Progenitor cell of endocrine pancreas (in vitro differentiated cells): ENCODE data around the gene ZNF738. TPM values are rescaled to one million over a fixed set of nuclear protein-coding genes. Genes with fewer than 3 reads are reported as not detected.
"Not testable (repeated sequence)": the region's sequence is repeated elsewhere in the genome, so short reads cannot be mapped to it uniquely, and the experiment has no call there.

Source experiments
- DNase-seq: peaks from one replicate; pipeline ENCODE4 v3.0.0; 2021; ENCODE audit warnings: low spot score; ENCODE audit not compliant: unreplicated experiment
- H3K27ac Mint-ChIP-seq: 2 replicates; pipeline ENCODE4 v1.8.0; 2021; ENCODE audit warnings: mild to moderate bottlenecking, moderate library complexity, mixed read lengths
- H3K27me3 Mint-ChIP-seq: 2 replicates; pipeline ENCODE4 v1.8.0; 2021; ENCODE audit warnings: mixed read lengths
- H3K36me3 Mint-ChIP-seq: 2 replicates; pipeline ENCODE4 v1.8.0; 2022; ENCODE audit warnings: mixed read lengths; ENCODE audit not compliant: insufficient read depth
- H3K4me1 Mint-ChIP-seq: 2 replicates; pipeline ENCODE4 v1.8.0; 2021; ENCODE audit warnings: low read depth, mixed read lengths
- H3K4me3 Mint-ChIP-seq: 2 replicates; pipeline ENCODE4 v1.8.0; 2021; ENCODE audit warnings: low read depth, mild to moderate bottlenecking, moderate library complexity, mixed read lengths
- H3K9me3 Mint-ChIP-seq: 2 replicates; pipeline ENCODE4 v1.8.0; 2021; ENCODE audit warnings: low read depth, mixed read lengths
- CTCF ChIP-seq: fragments of 200-600 bp; sonication (generic); IDR thresholded peaks from one replicate; pipeline ENCODE4 v1.5.0; 2021; ENCODE audit warnings: antibody characterized with exemption, mild to moderate bottlenecking; ENCODE audit not compliant: unreplicated experiment
- total RNA-seq: library from RNA; stranded (reverse); gene quantifications from 2 replicates; pipeline ENCODE4 v1.2.1, GENCODE V29; 2021

The ZNF738 gene
- total RNA-seq, 1 donor from 2014 or later = 71.8 TPM

GRCh38 chr19:21335721-21336120 is 23.1 kb upstream of the ZNF738 start:
- Mint-ChIP-seq H3K27me3 (no peaks in the 10 kb centered on the region), H3K4me1 (no peaks in the 10 kb centered on the region), H3K9me3 (peaks cover 30% of the 10 kb centered on the region), H3K36me3 (peaks cover 2% of the 10 kb centered on the region), H3K27ac (no peak overlapping the region), H3K4me3 (no peak overlapping the region)
- no peak for DNase-seq
- no peak for TF ChIP-seq CTCF

GRCh38 chr19:21344841-21345240 is 14.0 kb upstream of the ZNF738 start:
- not testable (repeated sequence) for DNase-seq, H3K27ac Mint-ChIP-seq, H3K4me3 Mint-ChIP-seq, H3K27me3 Mint-ChIP-seq, H3K36me3 Mint-ChIP-seq, H3K4me1 Mint-ChIP-seq
- H3K9me3 Mint-ChIP-seq = peaks cover 21% of the 10 kb centered on the region

GRCh38 chr19:21352830-21353229 is 6.0 kb upstream of the ZNF738 start:
- no peak for DNase-seq
- TF ChIP-seq CTCF = no peak
- Mint-ChIP-seq H3K4me1 (no peaks in the 10 kb centered on the region), H3K9me3 (peaks cover 13% of the 10 kb centered on the region), H3K4me3 (no peak overlapping the region), H3K27me3 (no peaks in the 10 kb centered on the region), H3K36me3 (no peaks in the 10 kb centered on the region), H3K27ac (no peak overlapping the region)

GRCh38 chr19:21362291-21362690 is 3.5 kb downstream of the ZNF738 start:
- no peak for TF ChIP-seq CTCF
- Mint-ChIP-seq H3K36me3 (peaks cover 49% of the 10 kb centered on the region), H3K9me3 (no peaks in the 10 kb centered on the region), H3K4me1 (peaks cover 5% of the 10 kb centered on the region), H3K27ac (peak overlapping the region; percentile 59), H3K27me3 (no peaks in the 10 kb centered on the region), H3K4me3 (peak overlapping the region; percentile 37)
- DNase-seq = no peak

- H3K27ac Mint-ChIP-seq = peak overlapping the region; percentile 76
- no peak overlapping the region for H3K4me3 Mint-ChIP-seq
- H3K9me3 Mint-ChIP-seq = peaks cover 58% of the 10 kb centered on the region
- H3K36me3 Mint-ChIP-seq = peaks cover 67% of the 10 kb centered on the region
- no peak for DNase-seq
- H3K27me3 Mint-ChIP-seq = no peaks in the 10 kb centered on the region
- no peaks in the 10 kb centered on the region for H3K4me1 Mint-ChIP-seq
- TF ChIP-seq CTCF = no peak
Observed at GRCh38 chr19:21383980-21384582, 25.3 kb downstream of the ZNF738 start.

- Mint-ChIP-seq H3K27me3 (no peaks in the 10 kb centered on the region), H3K36me3 (peaks cover 17% of the 10 kb centered on the region), H3K9me3 (peaks cover 12% of the 10 kb centered on the region), H3K4me3 (no peak overlapping the region), H3K27ac (peak overlapping the region; percentile 37), H3K4me1 (peaks cover 15% of the 10 kb centered on the region)
- TF ChIP-seq CTCF = no peak
- DNase-seq = no peak
Observed at GRCh38 chr19:21396121-21396520, 37.3 kb downstream of the ZNF738 start.
